Neural cell (in vitro differentiated cells): ENCODE results near the gene SLC9A6.

Source experiments
- EP300 ChIP-seq: fragments of 450-650 bp; conservative IDR thresholded peaks from 2 replicates; pipeline ENCODE4 v1.6.1; 2014; ENCODE audit warnings: antibody characterized with exemption, mild to moderate bottlenecking, moderate library complexity; ENCODE audit not compliant: poor library complexity, severe bottlenecking
- EZH2 ChIP-seq: fragments of 200-600, 300-800 bp; shearing (Covaris generic), sonication (generic); IDR thresholded peaks from 2 replicates; pipeline ENCODE4 v1.6.1; 2014; ENCODE audit warnings: antibody characterized with exemption, low read length, borderline replicate concordance, mild to moderate bottlenecking; ENCODE audit not compliant: insufficient read depth, poor library complexity, severe bottlenecking
- POLR2AphosphoS5 ChIP-seq: IDR thresholded peaks from 2 replicates; pipeline ENCODE4 v1.6.1; 2012
- RAD21 ChIP-seq: fragments of 450-650 bp; conservative IDR thresholded peaks from 2 replicates; pipeline ENCODE4 v1.6.1; 2014; ENCODE audit warnings: antibody characterized with exemption, mild to moderate bottlenecking, moderate library complexity
- SMC3 ChIP-seq: fragments of 450-650 bp; conservative IDR thresholded peaks from 2 replicates; pipeline ENCODE4 v1.6.1; 2014; ENCODE audit warnings: antibody characterized with exemption, mild to moderate bottlenecking, moderate library complexity; ENCODE audit not compliant: poor library complexity
- TAF1 ChIP-seq: IDR thresholded peaks from 2 replicates; pipeline ENCODE4 v1.6.1; 2012; ENCODE audit warnings: low read depth
- TF ChIP-seq, protein P1 (sequence below): fragments of 450-650 bp; IDR thresholded peaks from 2 replicates; pipeline ENCODE4 v1.5.1; 2014; ENCODE audit warnings: antibody characterized with exemption, mild to moderate bottlenecking, moderate library complexity; ENCODE audit not compliant: poor library complexity, severe bottlenecking
- TF ChIP-seq, protein P2 (sequence below): IDR thresholded peaks from 2 replicates; pipeline ENCODE4 v1.6.1; 2012; ENCODE audit warnings: borderline replicate concordance

DNA sequence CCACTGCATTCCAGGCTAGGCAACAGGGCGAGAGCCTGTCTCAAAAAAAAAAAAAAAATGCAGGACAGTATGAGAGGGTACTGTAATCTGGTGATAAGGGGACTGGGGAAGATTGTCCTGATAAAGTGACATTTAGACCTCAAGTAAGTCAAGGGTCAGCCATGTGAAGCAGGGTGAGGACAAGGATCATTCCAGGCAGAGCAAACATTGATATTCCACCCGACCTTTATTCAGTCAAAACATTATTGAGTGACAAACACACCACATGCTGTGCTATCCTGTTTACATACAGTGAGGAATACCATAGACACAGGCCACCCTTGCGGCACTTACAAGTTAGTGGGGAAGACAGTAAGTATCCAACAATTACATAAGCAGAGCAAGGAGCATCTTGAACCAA is 64.4 kb downstream of the SLC9A6 start:
- TF ChIP-seq, protein P1, sequence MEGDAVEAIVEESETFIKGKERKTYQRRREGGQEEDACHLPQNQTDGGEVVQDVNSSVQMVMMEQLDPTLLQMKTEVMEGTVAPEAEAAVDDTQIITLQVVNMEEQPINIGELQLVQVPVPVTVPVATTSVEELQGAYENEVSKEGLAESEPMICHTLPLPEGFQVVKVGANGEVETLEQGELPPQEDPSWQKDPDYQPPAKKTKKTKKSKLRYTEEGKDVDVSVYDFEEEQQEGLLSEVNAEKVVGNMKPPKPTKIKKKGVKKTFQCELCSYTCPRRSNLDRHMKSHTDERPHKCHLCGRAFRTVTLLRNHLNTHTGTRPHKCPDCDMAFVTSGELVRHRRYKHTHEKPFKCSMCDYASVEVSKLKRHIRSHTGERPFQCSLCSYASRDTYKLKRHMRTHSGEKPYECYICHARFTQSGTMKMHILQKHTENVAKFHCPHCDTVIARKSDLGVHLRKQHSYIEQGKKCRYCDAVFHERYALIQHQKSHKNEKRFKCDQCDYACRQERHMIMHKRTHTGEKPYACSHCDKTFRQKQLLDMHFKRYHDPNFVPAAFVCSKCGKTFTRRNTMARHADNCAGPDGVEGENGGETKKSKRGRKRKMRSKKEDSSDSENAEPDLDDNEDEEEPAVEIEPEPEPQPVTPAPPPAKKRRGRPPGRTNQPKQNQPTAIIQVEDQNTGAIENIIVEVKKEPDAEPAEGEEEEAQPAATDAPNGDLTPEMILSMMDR, result no peak
- TF ChIP-seq EZH2 (no peak), EP300 (no peak), SMC3 (no peak), POLR2AphosphoS5 (no peak), TAF1 (no peak), RAD21 (no peak)
- TF ChIP-seq, protein P2, sequence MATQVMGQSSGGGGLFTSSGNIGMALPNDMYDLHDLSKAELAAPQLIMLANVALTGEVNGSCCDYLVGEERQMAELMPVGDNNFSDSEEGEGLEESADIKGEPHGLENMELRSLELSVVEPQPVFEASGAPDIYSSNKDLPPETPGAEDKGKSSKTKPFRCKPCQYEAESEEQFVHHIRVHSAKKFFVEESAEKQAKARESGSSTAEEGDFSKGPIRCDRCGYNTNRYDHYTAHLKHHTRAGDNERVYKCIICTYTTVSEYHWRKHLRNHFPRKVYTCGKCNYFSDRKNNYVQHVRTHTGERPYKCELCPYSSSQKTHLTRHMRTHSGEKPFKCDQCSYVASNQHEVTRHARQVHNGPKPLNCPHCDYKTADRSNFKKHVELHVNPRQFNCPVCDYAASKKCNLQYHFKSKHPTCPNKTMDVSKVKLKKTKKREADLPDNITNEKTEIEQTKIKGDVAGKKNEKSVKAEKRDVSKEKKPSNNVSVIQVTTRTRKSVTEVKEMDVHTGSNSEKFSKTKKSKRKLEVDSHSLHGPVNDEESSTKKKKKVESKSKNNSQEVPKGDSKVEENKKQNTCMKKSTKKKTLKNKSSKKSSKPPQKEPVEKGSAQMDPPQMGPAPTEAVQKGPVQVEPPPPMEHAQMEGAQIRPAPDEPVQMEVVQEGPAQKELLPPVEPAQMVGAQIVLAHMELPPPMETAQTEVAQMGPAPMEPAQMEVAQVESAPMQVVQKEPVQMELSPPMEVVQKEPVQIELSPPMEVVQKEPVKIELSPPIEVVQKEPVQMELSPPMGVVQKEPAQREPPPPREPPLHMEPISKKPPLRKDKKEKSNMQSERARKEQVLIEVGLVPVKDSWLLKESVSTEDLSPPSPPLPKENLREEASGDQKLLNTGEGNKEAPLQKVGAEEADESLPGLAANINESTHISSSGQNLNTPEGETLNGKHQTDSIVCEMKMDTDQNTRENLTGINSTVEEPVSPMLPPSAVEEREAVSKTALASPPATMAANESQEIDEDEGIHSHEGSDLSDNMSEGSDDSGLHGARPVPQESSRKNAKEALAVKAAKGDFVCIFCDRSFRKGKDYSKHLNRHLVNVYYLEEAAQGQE, result no peak
